Measurements from ENCODE around the gene FRY. TPM values are rescaled to one million over a fixed set of nuclear protein-coding genes. Genes with fewer than 3 reads are reported as not detected.

FRY gene
- total and polyA plus RNA-seq, 2 of the 13 experiments (the other 11 are each of a cell fraction or from before 2014, with no cell fraction given) = 8.2 to 13.1 TPM

DNA sequence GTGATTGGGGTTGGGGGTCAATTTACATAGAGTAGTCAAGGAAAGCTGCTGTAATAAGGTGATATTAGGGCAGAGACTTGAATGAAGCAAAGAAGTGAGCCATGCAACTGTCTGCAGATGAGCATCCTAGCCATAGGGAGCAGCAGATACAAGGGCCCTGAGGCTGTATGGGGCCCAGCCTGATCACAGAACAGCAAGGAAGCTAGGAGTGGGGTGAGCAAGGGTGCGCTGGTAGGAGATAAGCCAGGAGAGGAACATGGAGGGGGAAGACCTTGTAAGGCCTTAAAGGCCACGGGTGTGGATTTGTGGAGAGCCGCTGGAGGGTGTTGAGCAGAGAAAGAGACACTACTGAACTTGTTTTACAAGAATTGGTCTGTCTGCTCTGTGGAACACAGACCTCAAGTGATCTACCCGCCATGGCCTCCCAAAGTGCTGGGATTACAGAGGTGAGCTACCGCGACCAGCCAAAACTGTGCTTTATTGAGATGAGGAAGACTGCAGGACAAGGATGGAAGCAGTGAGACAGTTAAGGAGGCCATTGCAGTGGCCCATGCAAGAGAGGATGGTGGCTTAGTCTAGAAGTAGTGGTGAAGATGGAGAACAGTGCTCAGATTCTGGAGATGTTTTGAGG, 190.6 kb downstream of the FRY start:
- intact Hi-C loops (cut with micrococcal nuclease; ENCODE audit: unreplicated experiment) = no loop called here
- ATAC-seq (no peak), DNase-seq (ENCODE audit: low spot score) (no peak), FAIRE-seq (no peak)
- H3K4me3 ChIP-seq (replicated peaks in 1 of 3; ENCODE audit: insufficient read depth in 1 of 3, low read depth in 2 of 3, low read length in 3 of 3) = no peak overlapping the region
- no peak overlapping the region for H3K9ac ChIP-seq (ENCODE audit: insufficient read depth, low read depth, low read length)
- 93% methylated on average over 6 of the region's 6 CpGs for WGBS (ENCODE audit: low lambda C conversion rate)
- peaks cover 3 to 22% of the 10 kb centered on the region in 2 experiments; a peak in 3 of 5 replicates for H3K36me3 ChIP-seq (replicated peaks in 1 of 2; ENCODE audit: control insufficient read depth in 1 of 2, insufficient read depth in 2 of 2, low read length in 2 of 2)
- H3K27me3 ChIP-seq (ENCODE audit: control insufficient read depth in 1 of 2, insufficient read depth in 2 of 2, low read length in 2 of 2) = no peaks in the 10 kb centered on the region
- H3K4me2 ChIP-seq (ENCODE audit: low read depth, low read length) = no peak overlapping the region
- in situ Hi-C loops (cut with HindIII; ENCODE audit: extremely low pct_ligation_motif_present, low pct_unique_long_range_greater_than_20kb) = no loop called here
- H3K4me1 ChIP-seq (ENCODE audit: insufficient read depth, low read length) = no peaks in the 10 kb centered on the region
- no peak overlapping the region for H2AFZ ChIP-seq (ENCODE audit: low read length)
- H3K9me3 ChIP-seq (ENCODE audit: low read length) = no peaks in the 10 kb centered on the region
- no peak overlapping the region for H3K27ac ChIP-seq (ENCODE audit: extremely low read length, insufficient read depth, low read length)
- H3K79me2 ChIP-seq (ENCODE audit: insufficient read depth, low read length) = no peaks in the 10 kb centered on the region
- TF ChIP-seq HES4 (CRISPR knock-in tag; IDR thresholded peaks at IDR 0.05; ENCODE audit: borderline replicate concordance) (no peak), ZNF503 (CRISPR knock-in tag; IDR thresholded peaks at IDR 0.05) (no peak), TRIM24 (CRISPR knock-in tag; IDR thresholded peaks at IDR 0.05) (no peak), ZNF101 (CRISPR knock-in tag; IDR thresholded peaks at IDR 0.05; ENCODE audit: borderline replicate concordance, low read depth) (no peak), SKI (IDR thresholded peaks at IDR 0.05; ENCODE audit: partially characterized antibody) (no peak)
- no TSS peak for BruUV-seq (replicated peaks)
- ChIA-PET POLR2A (no interaction called here), CTCF (ENCODE audit: low intra/inter-chr PET ratio, low total read pairs) (no interaction called here)
- H4K20me1 ChIP-seq (ENCODE audit: insufficient read depth, low read length) = no peaks in the 10 kb centered on the region

- no peak overlapping the region for H3K27ac ChIP-seq (ENCODE audit: extremely low read length, insufficient read depth, low read length)
- POLR2A ChIA-PET = no interaction called here
Measured at GRCh38 chr13:32224916-32225315, 193.3 kb downstream of the FRY start.

More at GRCh38 chr13:32224916-32225315, 193.3 kb downstream of the FRY start:
- Histone ChIP-seq H3K27me3 (ENCODE audit: control insufficient read depth in 1 of 2, insufficient read depth in 2 of 2, low read length in 2 of 2) (no peaks in the 10 kb centered on the region), H4K20me1 (ENCODE audit: insufficient read depth, low read length) (no peaks in the 10 kb centered on the region), H3K79me2 (ENCODE audit: insufficient read depth, low read length) (no peaks in the 10 kb centered on the region), H2AFZ (ENCODE audit: low read length) (no peak overlapping the region), H3K4me1 (ENCODE audit: insufficient read depth, low read length) (no peaks in the 10 kb centered on the region), H3K4me2 (ENCODE audit: low read depth, low read length) (no peak overlapping the region), H3K4me3 (replicated peaks in 1 of 3; ENCODE audit: insufficient read depth in 1 of 3, low read depth in 2 of 3, low read length in 3 of 3) (no peak overlapping the region), H3K36me3 (replicated peaks in 1 of 2; ENCODE audit: control insufficient read depth in 1 of 2, insufficient read depth in 2 of 2, low read length in 2 of 2) (peaks cover 8 to 33% of the 10 kb centered on the region in 2 experiments; a peak in 3 of 5 replicates), H3K9me3 (ENCODE audit: low read length) (no peaks in the 10 kb centered on the region), H3K9ac (ENCODE audit: insufficient read depth, low read depth, low read length) (no peak overlapping the region)
- intact Hi-C loops (cut with micrococcal nuclease; ENCODE audit: unreplicated experiment) (no loop called here), in situ Hi-C loops (cut with HindIII; ENCODE audit: extremely low pct_ligation_motif_present, low pct_unique_long_range_greater_than_20kb) (no loop called here)
- CTCF ChIA-PET (ENCODE audit: low intra/inter-chr PET ratio, low total read pairs) = no interaction called here
- WGBS (ENCODE audit: low lambda C conversion rate) = 97% methylated on average over 5 of the region's 5 CpGs
- no peak for DNase-seq (ENCODE audit: low spot score)
- TF ChIP-seq HNRNPK (IDR thresholded peaks at IDR 0.05; ENCODE audit: low read depth, low read length, poor library complexity, severe bottlenecking) (no peak), ZNF441 (CRISPR knock-in tag; IDR thresholded peaks at IDR 0.05; ENCODE audit: borderline replicate concordance) (no peak), SIX4 (CRISPR knock-in tag; IDR thresholded peaks at IDR 0.05) (no peak), ZNF724P (CRISPR knock-in tag; IDR thresholded peaks at IDR 0.05; ENCODE audit: borderline replicate concordance) (no peak), JARID2 (CRISPR knock-in tag; IDR thresholded peaks at IDR 0.05; ENCODE audit: insufficient replicate concordance) (no peak), STAT6 (CRISPR knock-in tag; IDR thresholded peaks at IDR 0.05; ENCODE audit: borderline replicate concordance) (no peak)
- FAIRE-seq = no peak
- no peak for ATAC-seq
- BruUV-seq (replicated peaks) = no TSS peak

All from HepG2 (cell line).